NCI-H146 treated with DMSO at 0.1 percent for 48 hours (cell line): ENCODE results near the gene RHOBTB3.

Experiments used
- DNase-seq: peaks from one replicate; lab custom pipeline; 2025; ENCODE audit not compliant: unreplicated experiment; lab: John Stamatoyannopoulos, UW

RHOBTB3 gene

DNA sequence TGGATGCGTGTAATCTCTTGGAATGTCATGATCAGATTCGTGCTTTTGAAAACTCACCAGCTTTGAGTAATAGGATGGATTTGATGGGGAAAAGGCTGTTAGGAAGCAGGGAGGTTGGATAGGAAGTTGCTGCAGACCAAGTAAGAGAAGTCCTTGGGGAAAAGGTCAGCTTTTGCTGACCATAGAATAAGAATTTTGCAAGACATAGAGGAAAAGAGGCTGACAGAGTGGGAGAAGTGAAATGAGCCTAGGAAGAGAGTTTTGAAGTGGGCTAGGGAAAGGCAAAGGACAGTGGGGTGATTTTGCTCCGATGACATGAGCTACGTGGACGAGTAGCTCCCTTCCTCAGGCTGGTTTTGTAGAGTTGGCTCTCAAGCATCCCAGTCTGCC, 31.5 kb downstream of the RHOBTB3 start:
- no peak for DNase-seq

DNA sequence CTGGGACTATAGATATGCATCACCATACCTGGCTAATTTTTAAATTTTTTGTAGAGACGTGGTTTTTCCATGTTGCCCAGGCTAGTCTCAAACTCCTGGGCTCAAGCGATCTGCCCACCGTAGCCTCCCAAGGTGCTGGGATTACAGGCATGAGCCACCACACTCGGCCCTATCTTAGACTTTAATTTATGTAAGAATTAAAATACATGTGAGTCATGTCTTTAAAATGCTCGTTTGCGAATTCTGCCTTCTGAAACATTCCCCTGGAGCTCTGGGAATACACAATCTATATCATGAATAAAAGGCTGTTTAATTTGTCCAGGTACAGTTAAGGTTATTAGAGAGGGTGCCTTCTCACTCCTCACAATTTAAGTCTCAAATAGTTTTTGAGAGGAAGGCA, 32.8 kb downstream of the RHOBTB3 start:
- DNase-seq: no peak

DNA sequence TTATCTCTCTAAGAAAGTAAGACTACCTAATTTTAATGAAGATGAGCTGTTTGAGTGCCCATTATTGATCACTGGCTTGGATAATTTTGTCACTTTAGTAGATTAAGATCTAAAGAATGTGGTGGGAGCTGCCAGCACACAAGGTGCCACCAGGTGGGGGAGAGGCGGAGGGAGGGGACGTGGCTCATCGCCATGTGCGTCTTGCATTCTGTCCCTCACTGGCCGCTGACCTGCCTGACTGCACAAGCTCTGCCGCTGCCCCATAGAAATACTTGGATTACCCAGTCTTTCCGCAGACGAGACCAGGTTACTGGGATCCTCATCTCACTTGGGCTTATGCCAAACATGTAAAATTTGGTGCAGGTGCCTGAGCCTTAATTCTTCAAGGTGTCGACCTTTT, 37.6 kb downstream of the RHOBTB3 start:
- DNase-seq: no peak

DNA sequence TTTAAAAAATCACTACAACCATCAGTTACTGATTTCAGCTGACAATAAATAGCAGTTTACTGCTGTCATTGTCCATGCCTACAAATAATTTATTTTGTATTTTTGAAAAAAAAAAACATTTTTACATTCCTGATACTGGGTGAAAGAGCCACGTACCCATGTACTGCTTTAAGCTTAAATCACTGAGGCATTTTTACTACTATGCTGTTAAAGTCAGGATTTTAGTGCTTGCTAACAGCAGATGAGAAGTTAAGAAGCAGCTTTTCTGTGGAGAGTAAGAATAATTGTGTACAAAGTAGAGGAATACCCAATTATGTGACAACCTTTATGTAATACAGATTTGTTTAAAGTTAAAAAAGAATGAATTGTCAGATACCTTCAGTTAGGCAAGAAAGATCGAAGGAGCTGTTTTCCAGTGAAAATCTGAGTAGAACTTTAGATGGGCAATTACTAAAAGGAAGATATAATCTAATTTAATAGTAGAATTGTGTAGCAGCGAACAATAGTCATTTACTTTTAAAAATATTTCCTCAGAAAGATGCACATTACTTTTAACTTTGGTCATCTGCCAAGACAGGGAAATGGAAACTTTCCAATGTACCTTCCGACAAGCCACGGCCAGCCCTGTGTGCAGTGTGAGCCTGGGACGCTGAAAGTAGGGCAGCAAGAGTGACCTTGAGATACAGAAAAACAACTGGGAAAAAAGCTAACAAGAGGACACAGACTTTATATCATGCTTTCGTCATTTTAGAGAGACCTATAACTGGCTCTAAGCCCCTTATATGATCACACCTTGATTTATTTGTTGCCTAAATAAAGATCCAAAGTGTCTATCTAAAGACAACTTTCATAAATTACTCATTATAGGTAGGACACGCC, 39.9 kb downstream of the RHOBTB3 start:
- DNase-seq: no peak

DNA sequence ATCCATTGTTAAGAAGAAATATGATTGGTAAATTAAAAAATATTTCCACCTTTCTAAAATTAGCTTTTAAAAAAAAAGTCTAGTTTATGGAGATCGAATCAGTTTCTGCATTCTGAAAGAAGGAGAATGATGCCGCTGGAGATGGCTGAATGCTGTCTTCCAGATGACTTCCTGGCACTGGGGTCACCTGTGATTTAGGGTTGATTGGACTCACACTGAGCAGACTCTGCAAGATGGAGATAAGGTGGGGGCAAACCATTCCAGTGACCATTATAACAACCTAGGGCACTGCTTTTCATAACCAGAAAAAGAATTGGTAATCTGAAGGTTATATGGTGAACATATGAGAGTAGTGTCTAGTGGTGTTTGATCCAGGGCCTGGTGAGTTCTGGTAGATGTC, 40.8 kb downstream of the RHOBTB3 start:
- no peak for DNase-seq

DNA sequence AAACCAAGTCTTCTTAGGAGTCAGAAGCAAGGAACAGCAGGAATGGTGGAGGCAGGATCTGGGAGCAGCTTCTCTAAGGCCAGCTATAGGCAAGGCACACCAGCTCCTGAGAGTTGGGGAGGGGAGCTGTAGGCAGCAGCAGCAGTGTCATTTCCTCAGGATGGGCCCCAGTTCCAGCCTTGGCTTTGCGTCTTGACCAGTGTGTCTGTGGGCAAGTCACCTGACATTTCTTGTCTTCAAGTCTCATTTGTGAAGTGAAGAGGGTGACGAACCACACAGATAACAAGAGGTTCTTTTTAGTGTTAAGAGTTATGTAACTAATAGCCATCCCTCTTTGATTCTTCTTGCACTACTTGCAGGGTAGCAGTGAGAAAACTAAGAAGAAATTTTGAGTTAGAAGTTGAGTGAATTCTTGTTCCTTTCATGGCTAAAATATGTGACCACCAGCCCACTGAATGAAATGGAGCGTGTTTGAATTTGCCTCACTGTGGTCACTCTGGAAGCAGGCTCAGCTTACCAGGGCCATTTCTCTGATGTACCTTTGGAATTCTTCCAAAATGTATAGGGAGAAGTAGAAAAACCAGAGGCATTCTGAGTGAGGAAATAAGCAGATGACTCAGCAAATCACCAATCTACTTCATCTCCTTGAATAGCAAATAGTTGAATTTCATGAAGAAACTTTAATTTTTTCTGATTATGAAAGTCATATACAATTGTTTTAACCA, 42.4 kb downstream of the RHOBTB3 start:
- no peak for DNase-seq

DNA sequence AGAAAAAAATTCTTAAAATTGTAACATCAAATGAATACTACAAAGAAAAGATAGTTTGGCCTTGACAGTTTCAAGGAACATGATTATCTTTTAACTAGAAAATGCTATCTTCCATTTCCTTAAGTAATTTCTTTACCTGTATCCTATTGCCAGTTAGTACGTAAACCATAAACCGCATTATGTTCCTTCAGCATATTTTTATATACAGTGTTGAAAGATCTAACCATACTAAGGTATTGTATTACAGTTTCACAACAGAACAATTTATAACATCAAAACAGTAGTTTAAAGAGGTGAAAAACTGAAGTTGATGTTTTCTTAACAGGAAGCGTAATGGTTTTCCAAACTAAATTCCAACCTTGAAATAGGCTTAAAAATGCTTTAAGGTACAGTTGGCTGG, 46.3 kb downstream of the RHOBTB3 start:
- DNase-seq: no peak

DNA sequence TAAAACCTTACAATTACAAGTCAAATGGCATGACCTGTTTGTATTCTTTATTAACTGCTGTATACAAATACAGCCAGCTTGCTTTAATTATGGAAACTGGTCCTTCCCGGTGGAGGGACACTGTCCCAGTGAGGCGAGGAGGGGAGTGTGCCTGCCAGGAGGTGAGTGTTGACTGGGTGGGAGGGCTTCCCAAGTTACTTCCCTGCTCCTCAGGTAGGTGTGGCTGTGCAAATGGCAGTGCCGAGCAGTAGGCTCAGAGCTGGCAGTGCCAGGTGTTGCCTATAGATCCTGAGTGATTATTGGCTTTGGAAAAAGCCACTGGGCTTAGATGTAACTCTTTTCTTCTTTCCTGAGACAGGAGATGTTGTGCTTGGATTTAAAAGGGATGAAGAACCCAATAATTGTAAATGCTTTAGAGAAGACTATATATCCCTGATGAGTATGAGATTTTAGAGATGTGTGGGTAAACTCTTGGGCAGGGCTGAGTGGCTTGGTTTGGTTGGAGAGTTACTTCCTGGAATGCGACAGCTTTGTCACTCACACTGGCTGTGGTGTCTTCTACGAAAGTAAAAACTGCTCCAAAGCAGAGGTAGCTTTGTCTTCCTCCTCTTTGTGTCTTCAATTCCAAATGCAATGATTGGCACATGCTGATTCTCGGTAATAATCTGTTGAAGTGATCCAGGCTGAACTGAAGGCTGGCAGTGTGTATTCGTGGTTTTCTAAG, 47.7 kb downstream of the RHOBTB3 start:
- DNase-seq: no peak

DNA sequence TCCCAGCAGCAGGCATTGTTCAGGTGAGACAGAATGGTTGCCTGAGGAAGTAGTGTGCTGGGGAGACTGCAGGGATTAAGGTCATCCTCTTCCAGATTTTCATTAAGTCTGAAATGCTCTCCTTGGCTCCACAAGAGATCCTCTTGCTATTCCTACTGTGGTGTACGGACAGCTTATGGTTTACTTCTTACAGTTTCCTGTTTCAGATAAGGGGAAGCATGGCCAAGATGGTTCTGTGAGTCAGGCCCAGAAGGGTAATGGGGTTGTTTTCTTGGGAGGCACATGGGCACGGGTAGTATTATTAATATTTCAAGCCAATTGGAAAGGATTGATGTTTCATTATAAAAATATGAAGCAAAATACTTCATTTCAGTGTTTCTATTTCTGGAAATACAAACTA, 48.5 kb downstream of the RHOBTB3 start:
- DNase-seq: no peak

DNA sequence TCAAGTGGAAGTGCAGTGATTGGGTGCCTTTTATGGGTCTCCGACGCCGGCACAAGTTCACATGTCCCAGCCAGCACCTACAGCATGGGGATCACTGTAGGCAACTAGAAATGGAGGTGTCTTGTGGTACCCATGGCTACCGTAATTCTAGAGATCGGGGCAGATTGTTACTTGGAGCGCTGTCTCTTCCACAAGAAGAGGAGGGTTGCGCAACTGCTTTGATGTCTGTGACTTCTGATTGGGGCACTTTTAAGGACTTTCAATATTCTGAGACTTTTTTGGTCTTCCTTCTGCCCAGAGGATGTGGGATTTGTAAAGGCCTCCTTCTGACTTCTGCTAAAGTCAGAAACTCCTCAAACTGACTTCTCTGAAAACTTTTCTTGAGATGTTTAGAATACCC, 49.5 kb downstream of the RHOBTB3 start:
- no peak for DNase-seq

DNA sequence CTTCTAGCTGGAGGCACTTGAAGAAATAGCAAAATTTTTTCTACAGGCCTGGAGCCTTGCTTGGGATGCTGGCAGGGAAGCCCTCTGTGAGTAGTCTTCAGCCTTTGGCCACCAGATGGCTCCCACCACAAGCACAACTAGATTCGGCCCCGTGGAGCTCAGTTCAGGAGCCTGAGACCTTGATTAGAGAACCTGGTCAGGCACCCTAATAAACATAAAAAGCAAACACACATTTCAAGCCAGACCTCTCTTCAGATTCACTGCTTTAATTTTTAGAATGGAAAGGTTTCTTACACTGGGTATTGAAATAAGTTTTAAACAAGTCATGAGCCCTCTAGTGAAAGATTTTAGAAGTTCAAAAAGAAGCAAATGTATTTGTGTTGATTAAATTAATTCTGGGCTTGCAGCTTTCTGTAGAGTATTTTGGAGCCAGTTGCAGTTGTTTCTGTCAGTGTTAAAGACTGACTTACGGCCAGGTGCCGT, 50.0 kb downstream of the RHOBTB3 start:
- peak; percentile 10 for DNase-seq

DNA sequence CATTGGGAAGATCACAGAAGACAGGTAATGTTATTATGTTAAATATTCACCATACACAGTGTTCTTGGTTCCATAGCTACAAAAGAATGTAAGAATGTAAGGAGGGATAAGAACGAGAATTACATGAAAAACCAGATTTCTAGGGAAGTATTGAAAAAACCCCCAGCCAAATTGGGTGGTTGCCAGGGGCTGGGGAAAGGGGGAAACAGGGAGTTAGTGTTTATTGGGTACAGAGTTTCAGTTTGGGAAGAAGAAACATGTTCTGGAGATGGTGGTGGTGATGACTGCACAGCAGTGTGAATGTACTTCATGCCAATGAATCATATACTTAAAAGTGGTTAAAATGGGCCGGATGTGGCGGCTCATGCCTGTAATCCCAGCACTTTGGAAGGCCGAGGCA, 51.0 kb downstream of the RHOBTB3 start:
- DNase-seq: no peak

DNA sequence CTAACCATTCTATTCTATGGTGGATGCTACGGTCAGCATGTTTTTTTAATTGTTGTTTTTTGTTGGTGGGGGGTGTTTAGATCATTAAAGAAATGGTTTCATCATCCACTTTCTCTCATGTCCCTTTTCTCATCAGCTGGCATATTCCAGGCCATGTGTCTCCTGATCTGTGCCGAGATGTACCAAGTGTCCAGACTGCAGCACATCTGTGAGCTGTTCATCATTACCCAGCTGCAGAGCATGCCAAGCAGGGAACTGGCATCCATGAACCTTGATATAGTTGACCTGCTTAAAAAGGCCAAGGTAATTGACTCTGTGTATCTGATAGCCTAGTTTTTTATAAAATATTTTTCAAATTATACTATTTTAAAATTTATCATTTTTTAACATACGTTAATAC, 52.5 kb downstream of the RHOBTB3 start:
- no peak for DNase-seq

DNA sequence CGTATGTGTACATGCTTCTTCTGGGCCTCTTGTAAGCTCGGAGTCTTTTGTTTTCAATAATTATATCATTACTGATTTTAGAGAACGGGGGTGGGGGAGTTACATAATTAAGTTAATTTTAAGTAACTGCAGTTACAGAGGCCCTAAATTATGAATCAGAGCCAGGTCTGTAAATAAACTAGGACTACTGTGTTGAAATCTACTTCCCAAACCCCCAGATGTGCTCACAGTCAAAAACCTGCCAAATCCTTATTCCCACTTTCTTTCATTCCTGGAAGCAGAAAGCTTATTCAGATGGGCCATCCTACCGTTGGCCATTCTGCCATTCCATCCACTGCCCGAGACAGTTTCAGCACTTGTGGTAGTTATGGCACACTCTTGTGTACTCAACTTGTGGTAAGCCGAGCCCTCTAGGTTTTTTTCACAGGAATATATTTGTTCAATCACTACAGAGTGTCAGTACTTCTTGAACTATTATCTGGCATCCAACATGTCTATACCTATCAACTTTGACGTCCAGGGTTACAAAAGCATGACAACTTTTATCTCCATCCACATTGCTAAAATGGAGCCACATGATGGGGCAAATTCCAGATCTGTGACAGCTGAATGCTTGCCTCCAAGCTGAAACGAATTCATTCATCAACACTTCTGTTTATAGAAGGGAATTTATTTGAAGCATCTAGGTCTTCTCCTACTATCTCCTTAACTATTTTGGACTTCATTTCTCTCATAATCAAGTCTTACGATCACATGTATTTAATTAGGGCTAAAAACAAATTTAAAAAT, 53.6 kb downstream of the RHOBTB3 start:
- no peak for DNase-seq

DNA sequence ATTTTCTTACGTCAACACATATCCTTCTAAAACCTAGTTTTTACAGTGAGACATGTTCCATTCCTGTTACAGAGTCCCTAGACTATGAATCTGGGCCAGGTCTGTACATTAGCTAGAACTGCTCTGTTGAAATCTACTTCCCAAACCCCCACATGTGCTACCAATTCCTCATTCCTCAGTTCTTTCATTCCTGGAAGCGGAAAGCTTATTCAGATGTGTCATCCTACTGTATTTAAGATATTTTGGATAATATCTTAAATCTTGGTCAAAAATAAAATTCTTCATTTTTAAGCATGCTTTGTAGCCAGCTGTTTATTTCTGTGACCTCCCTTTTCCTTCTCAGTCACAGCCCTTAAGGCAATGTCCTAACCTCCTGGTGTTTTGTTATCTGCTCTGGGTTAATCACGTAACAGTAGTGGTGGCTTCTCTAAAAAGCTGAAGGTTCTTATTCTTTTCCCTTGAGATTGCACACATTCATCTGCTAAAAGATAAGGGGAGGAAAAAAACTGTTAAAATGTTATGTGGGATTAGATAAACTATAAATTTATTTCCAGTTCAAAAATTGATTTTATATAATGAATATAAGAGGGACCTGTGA, 55.8 kb downstream of the RHOBTB3 start:
- no peak for DNase-seq

DNA sequence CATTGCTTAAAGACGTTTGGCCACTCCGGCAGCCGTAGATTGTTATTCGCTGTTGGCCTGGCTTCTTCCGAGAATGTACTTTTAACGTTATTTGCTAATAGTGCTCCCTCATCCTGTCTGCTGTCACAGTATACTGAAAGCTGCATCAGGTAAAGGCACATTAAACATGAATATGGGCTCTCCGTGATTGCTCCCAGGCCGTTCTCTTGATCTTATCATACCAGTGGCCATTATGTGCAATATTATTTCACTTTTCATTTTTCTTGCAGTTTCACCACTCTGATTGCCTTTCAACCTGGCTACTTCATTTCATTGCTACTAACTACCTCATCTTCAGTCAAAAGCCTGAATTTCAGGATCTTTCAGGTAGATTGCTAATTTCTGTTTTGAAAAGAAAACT, 57.4 kb downstream of the RHOBTB3 start:
- no peak for DNase-seq

DNA sequence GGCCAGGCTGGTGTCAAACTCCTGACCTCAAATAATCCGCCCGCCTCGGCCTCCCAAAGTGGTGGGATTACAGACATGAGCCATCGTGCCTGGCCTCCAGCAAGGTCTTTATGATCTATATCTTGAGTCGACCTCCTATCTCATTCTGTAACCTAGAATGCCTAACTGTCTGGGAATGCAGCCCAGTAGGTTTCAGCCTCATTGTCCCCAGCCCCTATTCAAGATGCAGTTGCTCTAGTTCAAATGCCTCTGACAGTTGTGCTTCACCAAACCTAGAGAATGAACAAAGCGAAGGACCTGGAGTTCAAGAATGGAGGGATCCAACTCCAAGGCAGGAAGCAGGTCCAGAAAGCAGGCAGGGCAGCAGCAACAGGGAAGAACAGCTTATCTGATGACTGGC, 60.6 kb downstream of the RHOBTB3 start:
- no peak for DNase-seq

DNA sequence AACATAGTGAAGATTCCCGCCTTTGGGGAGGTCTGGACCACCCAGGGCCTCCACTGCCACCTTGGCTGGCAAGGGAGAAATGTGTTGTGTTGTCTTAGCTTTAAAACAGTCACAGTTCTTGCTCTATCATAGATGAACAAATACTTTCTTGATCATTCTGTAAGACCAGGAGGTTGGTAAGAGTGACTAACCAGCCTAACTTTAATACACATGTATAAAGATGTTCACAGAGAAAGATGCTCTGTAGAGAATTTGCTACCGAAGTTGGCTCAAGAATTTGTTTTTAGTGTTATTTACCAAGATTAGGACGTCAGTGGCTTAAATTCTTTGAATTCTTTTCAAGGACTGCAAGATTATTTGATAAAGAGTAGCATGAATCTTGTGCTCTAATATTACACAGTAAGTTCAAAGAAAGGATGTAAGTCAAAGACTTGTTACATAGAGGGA, 63.0 kb downstream of the RHOBTB3 start:
- no peak for DNase-seq

DNA sequence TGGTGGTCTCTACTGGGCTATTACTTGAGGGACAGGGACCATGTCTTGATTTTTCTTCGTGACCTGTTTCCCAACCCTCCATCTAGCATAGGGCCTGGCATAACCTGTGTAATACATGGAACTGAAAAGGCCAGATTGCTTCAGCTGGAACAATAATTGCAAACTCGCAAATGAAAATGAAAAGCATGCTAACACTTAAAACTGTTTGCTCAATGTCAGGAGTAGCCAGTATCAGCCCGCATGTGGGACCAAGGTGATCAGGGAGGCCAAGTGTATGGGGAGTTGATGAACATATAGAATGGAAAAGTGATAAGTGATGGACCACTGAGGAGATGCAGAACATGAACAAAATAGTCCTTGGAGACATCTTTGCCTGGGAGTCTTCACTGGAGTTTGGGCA, 66.2 kb downstream of the RHOBTB3 start:
- no peak for DNase-seq

DNA sequence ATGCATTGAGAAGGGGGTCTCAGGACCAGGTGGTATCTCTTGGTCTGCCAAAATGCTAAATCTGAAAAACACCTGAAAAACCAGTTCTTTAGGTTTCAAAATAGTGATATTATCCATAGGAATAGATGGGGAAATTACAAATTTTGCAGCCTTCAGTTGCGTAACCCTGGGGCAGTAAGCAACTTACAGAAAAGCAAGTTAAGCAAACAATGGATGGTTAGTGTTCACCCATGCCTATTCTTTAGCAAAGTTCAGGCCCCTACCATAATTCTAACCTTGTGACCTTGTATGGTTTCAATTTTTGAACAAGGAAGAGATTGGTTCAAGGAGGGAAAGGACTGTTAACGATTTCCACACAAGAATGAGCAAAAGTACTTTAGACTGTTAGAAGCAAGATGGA, 66.9 kb downstream of the RHOBTB3 start:
- DNase-seq: no peak
